ENCODE measurements around the gene TEDC1.

The TEDC1 gene, protein sequence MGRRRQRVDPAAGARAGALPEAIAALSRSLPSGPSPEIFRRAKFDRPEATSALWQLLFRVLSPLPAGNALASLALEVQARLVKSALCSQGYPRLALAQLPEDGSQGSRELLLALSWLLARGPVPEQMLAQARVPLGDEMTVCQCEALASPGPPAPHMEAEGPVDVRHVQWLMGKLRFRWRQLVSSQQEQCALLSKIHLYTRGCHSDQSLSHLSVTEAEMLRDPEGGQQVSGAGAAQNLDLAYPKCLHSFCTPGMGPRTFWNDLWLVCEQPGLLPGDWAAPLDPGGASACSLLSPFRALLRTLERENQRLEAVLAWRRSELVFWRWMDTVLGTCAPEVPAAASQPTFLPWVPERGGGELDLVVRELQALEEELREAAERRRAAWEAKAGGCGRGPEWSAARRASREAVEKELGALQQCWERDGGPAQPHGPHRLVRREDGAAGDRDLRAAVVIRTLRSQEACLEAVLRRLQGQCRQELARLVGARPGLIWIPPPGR

DNA sequence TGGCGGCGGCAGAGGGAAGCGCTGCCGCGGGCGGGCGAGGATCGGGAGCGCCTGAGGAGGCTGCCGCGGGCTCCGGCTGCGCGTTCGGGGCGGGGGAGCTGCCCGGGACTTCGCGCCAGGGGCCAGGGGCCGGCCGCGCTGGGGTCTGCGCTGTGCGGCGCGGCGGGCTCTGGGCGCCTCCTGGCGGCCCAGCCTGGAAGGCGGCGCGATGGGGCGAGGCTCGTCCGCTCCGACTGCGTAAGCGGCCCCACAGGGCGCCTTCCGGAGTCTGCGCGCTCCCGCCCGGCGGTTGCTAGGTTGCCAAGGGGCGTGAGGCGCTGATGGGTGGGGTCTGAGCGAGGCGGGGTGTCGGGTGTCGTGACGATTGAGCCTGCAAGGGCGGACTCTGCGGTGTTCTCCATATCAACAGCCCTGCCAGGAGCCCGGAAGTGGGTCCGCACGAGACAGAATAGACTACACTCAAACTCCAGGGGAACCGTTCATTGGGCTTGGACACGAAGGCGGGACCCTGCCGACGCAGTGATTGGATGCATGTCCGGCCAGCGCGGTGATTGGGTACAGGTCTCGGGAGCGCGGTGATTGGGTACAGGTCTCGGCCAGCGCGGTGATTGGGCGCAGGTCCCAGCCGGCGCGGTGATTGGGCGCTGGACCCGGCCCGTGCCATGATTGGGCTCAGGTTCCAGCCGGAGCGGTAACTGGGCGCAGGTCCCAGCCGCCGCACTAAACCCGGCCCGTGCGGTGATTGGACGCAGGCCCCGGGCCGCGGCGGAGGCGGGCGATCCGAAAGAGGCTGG is at the start of gene TEDC1:
TSS of gene TEDC1 (plus strand) at position 675 of the 794 bp plus-strand sequence. CDS start 130 bp downstream, outside the sequence.
- DNase-seq: peak; percentile 100

DNA sequence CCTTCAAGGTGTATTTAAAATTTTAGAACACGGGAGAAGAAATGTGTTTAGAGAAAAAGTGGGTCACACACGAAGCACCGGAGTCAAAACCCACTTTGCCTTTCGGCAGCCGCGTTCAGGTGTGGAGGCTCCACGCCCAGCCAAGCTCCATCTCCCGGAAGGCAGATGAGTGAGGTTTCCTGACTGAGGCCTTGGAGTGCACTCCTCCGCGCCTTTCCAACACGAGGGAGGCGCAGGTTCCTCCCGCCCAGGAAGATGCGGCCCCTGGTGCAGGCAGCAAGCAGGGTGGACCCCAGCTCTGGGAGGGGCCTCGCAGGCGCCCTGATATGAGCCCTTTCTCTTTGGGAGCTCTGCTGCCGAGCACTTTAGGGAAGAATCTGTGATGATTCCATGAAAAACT is 48.9 kb upstream of the TEDC1 start:
- no peak for DNase-seq

DNA sequence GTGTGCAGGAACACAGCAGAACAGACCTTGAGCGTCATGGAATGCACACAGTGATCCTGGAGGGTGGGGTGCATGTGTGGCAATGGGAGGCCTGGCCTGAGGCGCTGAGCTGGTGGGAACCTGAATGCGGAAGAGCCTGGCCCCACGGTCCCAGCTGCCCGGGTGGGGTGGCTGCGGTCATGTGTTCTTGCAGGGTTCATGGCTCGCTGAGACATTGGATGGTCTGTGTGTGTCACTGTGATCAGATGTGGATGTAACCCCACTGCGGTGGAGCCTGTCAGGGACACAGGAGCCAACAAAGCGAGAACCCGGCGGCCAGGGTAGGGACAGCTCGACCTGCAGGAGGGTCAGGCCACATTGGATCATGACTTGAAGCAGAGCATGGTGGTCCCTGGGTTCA is 48.2 kb upstream of the TEDC1 start:
- no peak for DNase-seq

DNA sequence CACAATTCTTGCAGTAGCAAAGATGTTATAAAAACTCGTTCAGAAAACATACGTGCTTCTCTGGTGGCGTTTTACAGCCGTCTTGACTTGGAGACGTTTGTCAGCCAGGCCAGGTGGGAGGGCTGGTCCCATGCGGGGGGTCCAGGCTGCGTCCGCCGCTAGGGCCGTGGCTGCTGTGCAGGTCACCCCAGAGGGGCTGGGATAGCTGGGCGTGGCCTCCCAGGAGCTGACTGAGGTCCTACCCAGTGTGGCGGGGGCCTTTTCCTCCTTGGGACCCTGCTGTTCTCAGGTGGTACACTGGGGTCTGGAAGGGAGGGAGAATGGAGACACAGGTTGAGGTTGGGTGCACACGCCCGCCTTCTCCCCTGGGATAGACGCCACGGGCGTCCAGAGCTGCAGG is 46.2 kb upstream of the TEDC1 start:
- DNase-seq: no peak

DNA sequence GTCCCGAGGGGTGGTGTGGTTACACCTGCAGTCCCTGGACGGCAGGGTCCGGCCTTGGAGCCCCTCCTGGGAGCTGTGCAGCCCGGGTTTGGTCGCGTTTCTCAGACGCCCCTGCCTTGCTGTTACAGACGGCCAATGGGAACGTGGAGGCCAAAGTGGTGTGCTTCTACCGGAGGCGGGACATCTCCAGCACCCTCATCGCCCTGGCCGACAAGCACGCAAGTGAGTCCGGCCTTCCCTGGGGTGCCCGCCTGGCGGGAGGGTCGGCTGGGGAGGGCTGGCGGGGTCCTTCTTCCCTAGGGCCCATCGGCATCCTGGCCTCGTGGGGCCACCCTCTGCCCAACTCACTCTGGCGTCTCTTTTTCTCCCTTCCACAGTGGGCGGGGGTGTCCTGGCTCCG is 45.8 kb upstream of the TEDC1 start:
- no peak for DNase-seq

DNA sequence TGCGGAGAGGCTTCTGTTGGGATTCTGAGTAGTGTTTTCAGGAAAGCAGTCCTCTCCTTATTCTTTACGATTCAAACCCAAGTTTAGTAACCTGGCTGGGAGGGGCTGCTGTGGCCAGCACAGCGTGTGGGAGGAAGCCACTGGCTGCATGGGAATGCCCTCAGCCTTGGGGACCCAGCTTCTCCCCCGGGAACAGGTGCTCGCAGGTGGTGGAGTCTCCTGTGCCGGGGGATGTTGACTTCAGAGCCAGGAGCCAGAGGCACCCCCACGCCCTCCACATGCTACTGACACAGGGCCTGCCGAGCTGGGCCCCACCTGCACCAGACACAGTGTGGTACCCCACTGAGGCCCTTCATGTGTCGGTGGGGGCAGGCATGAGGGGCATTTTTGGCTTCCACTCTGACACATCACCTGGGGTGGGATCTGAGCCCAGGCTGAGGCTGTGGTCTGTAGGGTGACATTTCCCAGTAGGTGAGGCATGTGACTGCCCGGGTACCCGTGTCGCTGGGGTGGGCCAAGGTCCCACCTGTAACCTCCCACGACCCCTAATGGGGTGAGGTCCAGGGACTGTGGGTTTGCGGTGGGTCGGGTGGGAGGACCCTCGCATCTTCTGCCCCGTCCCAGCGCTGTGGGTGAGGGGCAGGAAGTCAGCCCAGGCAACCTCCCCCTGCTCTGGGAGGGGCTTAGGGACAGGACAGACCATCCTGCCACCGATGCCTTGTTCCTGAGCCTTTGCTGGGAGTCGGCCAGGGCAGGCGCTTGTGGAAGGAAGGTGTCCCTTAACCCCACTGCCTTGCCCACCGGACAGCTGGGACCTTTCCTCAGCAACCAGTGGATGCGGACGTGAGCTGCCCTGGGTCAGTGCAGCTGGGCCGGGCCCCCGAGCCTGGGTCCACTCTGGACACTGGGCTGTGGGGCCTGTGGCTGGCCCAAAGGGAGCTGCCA is 44.9 kb upstream of the TEDC1 start:
- no peak for DNase-seq

DNA sequence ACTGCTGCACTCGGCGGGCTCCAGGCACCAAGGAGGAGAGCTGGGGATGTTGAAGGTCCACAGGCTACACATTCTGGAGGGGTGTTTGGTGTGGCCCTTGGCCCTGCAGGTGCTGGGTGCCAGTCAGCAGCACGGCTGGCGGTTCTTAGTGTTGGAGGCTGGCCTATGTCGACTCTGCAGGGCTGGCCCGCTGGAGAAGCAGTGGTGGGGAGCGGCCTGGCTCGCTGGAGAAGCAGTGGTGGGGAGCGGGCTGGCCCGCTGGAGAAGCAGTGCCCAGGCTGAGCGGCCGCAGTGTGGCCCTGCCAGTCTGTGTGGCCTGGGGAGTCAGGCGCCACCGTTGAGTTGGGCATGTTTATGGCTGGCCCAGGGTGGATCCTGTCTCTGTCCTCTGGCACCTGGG is 44.1 kb upstream of the TEDC1 start:
- DNase-seq: no peak

DNA sequence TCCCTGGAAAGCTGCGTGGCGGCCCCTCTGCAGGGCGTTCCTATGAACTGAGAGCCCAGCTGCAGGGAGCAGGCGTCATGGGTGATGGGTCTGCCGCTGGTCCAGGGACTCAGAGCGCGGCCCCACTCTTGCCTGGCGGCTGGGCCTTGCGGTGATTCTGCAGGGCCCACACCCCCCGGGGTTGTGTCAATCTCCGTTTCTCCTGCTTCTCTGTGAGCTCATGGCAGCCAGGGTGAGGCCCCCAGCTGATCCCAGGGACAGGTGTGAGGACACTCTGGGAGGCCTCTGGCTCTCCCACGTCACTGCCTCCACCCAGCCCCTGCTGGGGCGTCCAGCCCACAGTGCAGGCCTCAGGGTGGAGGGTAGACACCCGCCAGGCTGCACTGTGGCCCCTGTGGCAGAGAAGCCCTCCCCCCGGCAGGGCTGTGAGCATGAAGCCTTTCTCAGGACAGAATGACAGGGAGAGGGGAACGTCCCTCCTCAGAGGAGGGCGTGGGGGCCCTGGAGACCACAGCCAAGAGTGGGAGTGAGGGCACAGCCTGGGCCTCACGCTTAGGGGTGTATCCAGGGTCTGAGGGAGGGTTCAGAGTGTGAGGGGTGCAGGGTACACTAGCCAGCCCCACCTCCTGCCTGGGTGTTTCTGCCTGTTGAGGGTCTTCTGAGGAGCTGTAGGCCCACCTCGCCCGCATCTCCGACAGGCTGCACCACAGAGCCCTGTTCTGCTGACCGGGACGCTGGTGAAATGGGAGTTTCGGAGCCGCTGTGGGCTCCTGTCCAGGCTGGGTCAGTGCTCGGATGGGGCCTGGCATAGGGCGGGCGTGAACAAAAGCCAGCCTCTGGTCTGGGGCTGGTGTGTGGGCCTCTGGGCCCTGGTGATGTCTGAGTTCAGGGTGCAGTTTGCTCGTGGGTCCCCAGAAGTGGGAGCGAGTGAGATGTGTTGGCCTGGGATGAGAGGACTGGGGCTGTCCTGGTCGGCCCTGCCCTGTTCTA is 43.1 kb upstream of the TEDC1 start:
- DNase-seq: no peak

DNA sequence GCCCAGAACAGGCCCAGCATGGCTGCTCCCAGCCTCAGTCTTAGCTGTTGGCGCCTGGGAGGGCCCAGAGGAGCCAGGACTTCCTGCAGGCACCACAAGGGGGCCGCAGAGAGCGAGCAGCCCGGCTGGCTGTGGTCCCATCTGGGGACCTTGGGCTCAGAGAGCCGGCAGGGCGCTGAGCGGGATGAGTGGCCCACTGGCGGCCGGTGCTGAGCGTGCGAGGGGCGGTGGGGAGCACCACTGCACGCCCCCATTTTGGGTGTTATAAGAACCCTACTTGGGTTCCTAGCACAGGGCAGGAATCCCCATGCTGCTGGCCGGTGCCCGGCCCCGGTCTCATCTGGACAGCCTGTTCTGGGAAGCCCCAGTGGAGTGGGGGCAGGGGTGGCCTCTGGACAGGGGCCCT is 42.3 kb upstream of the TEDC1 start:
- DNase-seq: peak; percentile 74

DNA sequence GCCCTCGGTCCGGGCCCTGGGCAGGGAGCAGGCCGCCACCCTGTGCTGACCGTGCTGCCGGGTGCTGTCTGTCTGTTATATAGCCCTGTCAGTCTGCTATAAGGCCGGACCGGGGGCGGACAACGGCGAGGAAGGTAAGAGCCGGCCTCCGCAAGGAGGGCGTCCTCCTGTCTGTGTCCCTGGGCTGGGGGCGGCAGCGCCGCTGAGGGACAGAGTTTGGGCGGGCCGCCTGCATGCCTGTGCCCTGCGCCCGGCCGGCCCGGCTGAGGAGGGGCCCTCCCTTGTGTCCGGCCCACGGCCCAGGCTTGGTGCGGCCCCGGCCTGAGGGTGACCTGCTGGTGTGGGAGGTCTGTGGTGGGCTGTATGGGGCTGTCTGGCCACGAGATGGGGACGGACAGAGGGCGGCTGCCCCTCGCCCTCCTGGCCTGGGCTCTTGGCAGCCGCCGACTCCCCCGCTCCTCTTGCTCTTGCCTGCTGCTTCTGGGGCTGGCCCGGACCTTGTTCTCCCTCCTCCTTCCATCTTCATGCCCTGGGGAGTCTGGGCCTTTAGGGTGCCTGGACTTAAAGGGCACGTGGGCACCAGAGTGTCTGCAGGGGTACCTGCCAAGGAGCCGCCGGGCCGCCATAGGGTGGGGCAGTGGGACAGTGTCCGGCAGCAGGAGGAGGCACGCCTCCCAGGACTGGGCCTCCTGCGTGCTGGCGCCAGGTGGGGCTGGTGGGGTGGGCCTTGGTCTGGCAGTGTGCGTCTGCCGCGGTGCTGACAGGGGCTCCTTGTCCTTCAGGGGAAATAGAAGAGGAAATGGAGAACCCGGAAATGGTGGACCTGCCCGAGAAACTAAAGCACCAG is 41.5 kb upstream of the TEDC1 start:
- no peak for DNase-seq

DNA sequence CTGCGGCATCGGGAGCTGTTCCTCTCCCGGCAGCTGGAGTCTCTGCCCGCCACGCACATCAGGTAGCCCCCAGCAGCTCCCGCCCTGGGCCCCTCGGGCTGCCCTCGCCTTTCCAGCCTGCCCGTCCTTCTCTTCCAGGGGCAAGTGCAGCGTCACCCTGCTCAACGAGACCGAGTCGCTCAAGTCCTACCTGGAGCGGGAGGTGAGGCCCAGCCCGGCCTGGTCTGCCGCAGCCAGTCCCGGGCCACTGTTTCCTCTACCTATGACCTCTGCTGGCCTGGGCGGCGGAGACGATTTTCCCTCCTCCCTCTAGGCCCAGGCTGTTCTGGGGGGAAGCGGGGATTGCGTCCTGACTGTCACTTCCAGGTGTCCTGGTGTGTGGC is 40.9 kb upstream of the TEDC1 start:
- DNase-seq: no peak

DNA sequence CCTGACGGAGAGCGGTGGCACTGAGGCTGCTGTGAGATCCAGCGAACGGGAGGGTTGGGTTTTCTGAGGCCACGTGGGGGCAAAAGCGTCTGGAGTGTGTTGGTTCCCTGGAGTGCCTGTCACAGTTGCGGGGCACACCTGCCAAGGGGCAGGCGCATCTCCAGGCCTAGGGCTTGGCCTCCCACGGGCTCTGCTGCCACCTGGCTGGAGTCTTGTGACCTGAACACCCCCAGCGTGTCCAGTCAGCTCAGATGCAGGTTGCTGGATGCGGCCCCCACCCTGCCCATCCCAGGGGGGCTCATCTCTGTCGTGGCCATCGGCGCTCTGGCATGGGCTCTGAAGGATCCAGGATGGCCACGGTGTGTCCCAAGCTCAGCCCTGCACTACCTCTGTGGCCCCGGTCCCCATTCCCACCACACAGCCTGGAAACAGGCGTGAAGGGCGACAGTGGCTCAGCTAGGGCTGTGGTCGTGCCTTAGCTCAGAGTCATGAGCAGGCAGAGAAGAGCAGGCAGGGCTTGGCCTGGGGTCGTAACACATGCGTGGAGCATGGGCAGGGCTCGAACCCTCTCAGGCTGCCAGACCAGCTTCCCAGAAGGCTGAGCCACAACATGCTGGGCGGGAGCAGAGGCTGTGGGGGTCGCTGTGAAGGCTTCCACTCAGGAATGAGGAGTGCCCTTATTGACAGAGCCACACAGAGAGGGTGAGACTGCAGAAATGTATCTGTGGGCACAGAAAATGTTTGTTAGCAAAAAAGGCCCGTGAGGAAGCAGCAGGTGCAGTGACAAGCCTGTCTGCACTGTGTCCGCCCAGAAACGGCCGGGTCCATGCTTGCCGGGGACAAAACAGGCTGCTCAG is 40.0 kb upstream of the TEDC1 start:
- no peak for DNase-seq

DNA sequence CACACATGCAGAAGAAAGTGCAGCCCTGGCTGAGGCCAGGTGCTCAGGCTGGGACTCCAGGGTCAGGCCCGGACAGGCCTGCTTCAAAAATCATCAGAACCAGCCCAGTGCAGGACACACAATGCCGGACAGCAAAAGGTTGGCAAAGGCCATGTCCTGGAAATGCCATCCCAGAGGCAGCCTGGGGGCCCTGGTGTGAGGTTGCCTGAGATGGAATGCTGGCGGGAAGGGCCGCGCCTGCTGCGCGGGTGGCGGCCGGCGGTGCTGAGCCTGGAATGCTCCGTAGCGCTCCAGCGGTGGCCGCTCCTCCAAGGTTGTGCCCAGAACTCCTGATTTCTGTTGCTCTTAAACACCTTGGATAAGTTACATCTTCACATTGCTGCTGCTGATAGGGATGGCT is 38.1 kb upstream of the TEDC1 start:
- DNase-seq: no peak

DNA sequence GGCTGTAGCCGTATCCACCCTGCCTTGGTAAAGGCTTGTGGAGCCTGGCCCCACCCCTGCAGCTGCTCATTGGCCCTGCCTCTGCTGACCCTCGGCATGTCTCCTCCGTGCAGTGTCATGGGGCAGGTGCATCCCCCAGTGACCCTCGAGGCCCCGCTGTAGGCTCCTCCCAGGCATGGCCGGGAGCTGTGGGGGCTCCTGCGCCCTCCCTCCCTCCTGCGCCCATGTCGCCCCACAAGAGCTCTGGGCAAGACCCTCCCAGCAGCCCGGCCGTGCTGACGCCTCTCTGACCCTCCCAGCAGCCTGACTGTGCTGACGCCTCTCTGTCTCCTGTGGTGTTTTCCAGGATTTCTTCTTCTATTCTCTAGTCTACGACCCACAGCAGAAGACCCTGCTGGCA is 37.2 kb upstream of the TEDC1 start:
- DNase-seq: no peak

DNA sequence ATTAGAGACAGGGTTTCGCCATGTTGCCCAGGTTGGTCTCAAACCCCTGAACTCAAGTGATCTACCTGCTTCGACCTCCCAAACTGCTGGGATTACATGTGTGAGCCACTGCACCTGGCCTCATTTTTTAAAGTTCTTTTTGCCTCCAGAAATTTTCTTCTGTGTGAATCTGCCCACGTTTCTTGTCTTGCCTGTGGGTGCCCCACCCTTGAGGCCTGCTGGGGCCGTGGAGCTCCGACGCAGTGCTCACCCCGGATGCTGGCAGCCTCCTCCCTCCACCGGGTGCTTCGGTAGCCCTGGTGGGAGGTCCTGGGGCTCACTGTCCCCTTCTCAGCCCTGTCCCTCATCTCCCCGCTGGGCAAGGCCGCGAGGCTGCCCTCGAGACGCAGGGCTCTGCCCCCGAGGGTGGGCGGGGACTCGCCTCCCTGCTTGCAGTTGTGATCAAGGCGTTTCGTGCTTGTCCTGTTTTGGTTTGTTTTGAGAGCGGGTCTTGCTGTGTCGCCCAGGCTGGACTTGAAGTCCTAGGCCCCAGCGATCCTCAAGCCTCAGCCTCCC is 35.9 kb upstream of the TEDC1 start:
- no peak for DNase-seq

DNA sequence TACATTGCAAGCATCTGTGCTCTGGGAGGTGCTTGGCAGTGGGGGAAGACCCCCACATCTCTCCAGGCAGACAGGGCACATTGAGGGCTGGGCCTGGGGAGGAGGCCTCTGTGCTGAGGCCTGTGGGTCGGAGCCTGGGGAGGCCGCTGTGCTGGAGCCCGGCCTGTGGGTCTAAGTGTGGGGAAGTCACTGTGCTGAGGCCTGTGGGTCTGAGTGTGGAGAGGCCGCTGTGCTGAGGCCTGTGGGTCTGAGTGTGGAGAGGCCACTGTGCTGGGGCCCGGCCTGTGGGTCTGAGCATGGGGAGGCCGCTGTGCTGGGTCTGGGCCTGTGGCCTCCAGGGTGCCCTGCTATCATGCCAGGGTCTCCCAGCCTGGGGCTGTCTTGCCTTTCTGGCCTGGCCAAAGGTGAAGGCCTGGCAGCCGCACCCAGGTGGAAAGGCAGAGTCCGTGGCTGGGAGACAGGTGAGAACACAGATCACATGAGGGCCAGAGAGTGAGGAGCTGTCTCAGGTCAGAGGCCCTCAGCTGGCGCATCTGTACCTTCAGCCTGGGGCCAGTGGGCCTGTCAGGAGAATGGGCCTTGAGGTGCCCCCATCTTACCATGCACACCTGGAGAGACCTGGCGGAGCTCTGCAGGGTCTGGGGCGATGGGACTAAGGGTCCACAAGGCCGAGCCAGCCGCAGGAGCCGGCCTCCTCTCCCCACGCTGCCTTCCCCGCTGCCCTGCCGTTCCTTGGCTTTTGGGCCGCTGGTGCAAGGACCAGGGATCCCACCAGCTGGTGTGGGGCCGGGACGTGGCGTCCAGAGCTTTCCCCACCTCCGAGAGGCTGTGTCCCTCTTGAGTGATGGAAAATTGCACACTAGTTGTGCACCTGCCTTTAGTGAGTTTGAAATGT is 35.0 kb upstream of the TEDC1 start:
- no peak for DNase-seq

DNA sequence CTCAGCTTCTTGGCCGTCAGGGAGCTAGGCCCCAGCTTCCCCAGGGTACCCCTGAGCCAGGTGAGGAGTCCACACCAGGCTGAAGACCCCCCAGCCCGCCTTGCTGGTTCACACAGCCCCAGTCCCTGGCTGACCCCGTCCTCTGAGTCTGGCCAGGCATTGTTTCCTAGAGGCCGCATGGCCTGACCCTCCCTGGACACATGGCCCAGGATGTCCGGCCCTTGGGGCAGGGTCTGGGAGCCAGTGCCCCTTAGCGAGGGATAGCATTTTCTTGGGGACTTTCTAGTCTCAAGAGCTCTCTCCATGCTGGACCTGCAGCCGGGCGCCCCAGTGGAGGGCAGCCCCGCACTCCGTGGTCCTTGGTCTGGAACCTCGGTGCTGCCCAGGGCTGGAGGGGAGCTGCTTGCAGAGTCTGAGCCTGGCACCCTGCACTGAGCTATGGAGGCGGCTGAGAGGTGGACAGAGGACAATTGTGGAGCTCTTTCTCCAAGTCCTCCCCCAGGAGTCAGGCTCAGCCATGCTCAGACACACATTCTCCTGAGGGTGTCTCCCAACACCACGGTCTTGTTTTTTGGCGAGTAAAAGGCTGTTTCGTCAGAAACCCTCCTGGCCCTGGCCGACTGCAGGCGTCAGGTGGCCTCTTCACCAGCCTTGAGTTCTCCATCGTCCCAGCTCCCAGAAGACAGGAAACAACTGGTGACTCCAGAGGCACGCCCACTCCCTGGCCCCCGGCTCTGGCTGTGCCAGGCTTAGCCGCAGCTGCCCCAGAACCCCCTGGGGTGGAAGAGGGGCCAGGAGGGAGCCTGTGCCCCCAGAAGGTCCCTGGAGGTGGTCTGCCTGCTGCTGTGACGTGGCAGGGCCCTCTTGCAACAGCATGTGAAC is 34.1 kb upstream of the TEDC1 start:
- DNase-seq: no peak
